Epithelial cell of proximal tubule (primary cell): Measurements from ENCODE around the gene SLC5A11. TPM values are rescaled to one million over a fixed set of nuclear protein-coding genes. Genes with fewer than 3 reads are reported as not detected.

Experiments
- DNase-seq: peaks from one replicate; pipeline ENCODE4 v3.0.0-alpha.2; 2011; ENCODE audit warnings: low read depth
- H3K4me3 ChIP-seq: 2 replicates; pipeline ENCODE4 v1.5.1; 2011; ENCODE audit warnings: low read depth, mild to moderate bottlenecking, low read length
- total RNA-seq: library from RNA; depleted of rRNA; stranded (reverse); fragments of >200 nt; gene quantifications from 2 replicates; pipeline ENCODE4 v1.2.3, GENCODE V29; 2015
- TF ChIP-seq, protein P1 (sequence below): conservative IDR thresholded peaks from 2 replicates; pipeline ENCODE4 v1.5.1; 2012; ENCODE audit warnings: low read depth, mild to moderate bottlenecking, low read length

The SLC5A11 gene
- total RNA-seq, 1 donor from 2014 or later: not detected

DNA sequence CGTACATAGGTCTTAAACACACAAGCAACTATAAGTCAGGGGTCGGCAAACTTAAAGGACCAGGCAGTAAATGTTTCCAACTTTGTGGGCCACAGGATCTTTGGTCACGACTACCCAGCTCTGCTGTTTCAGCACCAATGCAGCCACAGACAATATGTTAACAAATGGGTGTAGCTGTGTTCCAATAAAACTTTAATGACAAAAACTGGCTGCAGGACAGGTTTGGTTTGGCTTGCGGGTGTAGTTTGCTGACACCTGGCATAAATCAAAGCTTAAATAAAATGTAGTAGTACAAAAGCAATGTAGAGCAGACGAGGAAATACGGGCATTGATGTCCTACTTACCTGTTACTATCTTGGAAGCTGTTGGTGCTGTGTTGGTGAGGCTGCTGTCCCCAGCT is 84.7 kb downstream of the SLC5A11 start:
- TF ChIP-seq, protein P1, sequence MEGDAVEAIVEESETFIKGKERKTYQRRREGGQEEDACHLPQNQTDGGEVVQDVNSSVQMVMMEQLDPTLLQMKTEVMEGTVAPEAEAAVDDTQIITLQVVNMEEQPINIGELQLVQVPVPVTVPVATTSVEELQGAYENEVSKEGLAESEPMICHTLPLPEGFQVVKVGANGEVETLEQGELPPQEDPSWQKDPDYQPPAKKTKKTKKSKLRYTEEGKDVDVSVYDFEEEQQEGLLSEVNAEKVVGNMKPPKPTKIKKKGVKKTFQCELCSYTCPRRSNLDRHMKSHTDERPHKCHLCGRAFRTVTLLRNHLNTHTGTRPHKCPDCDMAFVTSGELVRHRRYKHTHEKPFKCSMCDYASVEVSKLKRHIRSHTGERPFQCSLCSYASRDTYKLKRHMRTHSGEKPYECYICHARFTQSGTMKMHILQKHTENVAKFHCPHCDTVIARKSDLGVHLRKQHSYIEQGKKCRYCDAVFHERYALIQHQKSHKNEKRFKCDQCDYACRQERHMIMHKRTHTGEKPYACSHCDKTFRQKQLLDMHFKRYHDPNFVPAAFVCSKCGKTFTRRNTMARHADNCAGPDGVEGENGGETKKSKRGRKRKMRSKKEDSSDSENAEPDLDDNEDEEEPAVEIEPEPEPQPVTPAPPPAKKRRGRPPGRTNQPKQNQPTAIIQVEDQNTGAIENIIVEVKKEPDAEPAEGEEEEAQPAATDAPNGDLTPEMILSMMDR: no peak
- no peak for DNase-seq
- no peak overlapping the region for H3K4me3 ChIP-seq

DNA sequence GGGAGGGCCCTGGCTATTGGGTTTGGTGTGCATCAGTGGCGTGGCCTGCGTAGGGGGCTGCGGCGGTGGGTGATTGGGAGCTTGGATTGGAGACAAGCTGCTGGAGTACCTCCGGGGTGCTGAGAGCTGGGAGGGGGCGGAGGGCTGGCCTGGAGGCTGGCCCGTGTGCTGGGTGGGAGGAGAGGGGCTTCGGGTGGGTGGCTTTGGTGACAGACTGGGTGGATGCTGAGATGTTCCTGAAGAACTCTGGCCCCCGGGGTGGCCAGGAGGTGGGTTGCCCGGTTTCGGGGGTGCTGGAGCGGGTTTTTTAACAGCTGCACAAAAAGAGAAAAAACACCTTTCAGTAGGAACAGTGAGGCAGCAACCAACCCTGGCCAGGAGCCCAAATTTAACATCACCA is 85.3 kb downstream of the SLC5A11 start:
- TF ChIP-seq, protein P1: no peak
- DNase-seq: no peak
- H3K4me3 ChIP-seq: no peak overlapping the region

DNA sequence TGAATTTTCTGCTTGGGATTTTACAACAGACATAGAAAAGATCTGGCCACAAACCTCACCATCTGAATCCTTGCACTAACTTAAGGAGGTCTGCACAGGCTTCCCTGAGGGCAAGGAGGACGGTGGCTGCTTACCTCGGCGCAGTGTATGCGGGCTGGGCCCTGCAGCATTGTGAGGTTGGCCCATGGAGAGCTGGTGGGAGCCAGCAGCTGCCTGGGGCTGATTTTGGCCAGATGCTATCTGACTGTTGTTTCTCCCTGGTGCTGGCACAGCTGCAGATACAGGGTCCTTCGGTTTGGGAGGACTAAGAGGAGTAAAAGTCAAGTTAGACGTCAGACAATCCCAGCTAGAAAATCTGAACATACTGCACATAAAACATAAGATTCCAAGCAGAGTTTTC is 89.6 kb downstream of the SLC5A11 start:
- TF ChIP-seq, protein P1: no peak
- no peak for DNase-seq
- H3K4me3 ChIP-seq: no peak overlapping the region

DNA sequence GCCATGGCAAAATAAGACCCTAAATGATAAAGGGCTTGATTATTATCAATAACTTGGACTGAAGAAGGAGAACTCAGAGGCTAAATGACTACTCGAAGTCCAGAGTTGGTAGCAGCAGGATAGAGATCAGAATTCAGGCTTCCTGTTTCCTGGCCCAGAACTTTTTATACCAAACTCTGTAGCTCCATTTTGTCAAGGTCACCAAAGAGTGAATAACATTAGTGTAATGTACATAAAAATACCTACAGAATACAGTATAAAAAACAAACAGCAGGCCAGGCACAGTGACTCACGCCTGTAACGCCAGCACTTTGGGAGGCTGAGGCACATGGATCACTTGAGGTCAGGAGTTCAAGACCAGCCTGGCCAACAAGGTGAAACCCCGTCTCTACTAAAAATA is 90.4 kb downstream of the SLC5A11 start:
- no peak overlapping the region for H3K4me3 ChIP-seq
- no peak for DNase-seq
- TF ChIP-seq, protein P1: no peak

DNA sequence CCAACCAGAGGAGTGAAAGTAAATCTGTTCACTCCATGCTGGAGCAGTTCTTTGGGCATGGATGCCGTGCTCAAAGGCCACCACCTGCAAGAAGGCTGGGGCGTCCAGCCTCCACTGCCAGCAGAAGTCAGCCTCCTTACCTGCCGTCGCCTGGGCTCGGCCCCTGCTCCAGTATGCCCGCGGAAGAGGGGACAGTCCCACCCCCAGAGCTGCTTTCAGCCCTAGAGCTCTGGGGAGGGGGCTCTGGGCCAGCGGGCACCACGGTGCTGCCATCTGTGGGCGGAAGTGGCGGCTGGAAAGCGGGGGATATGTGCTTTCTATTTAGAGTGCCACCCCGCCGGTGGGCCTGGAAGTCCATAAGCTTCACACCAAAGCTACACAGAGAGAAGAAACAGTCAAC is 93.5 kb downstream of the SLC5A11 start:
- TF ChIP-seq, protein P1: no peak

DNA sequence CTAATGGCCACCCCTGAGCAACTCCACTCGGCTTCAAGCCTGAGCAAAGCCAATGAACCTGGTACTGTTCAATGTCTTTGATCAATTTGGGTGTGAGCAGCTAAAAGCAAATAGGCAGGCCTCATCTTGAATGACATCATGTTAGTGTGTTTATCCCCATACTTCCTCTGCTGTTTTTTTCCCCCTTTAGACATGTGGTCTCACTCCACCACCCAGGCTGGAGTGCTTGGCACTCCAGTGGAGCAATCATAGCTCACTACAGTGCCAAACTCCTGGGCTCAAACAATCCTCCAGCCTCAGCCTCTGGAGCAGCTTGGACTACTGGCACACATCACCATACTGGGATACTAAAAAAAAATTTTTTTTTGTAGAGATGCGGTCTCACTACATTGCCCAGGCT is 94.0 kb downstream of the SLC5A11 start:
- TF ChIP-seq, protein P1: no peak
- H3K4me3 ChIP-seq: no peak overlapping the region

More for the DNA sequence above, 93.5 kb downstream of the SLC5A11 start:
- DNase-seq: no peak
- H3K4me3 ChIP-seq: no peak overlapping the region

DNA sequence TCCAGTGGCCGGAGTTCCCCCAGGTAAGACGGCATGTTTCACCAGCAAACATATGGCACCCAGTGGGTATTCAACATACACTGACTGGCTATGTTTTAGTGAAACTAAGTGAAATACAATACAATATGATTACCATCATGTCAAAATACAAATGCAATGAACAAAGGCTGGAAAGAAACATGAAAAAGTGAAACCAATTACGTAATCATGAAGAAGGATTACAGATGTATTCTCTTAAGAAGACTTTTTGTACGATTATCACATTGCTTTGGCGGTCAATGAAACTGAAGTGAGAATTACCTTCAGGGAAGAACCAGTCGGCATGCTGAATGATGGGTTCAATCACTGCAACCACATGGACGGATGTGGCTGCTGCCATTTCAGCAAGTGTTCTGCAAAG is 97.7 kb downstream of the SLC5A11 start:
- no peak overlapping the region for H3K4me3 ChIP-seq
- TF ChIP-seq, protein P1: no peak

More for the DNA sequence above, 94.0 kb downstream of the SLC5A11 start:
- DNase-seq: peak; percentile 60

More for the DNA sequence above, 97.7 kb downstream of the SLC5A11 start:
- DNase-seq: no peak
